Body of pancreas (tissue), 4 donors: ENCODE measurements around the gene WIPF2.

Source experiments
- CTCF ChIP-seq, 7 experiments: fragments of 450-650 bp in 4 of 7; fragments of 200-600 bp in 3 of 7; sonication (generic) in 3 of 7; IDR thresholded peaks; one replicate each; pipeline ENCODE4 v1.5.1; 2016 to 2019; ENCODE audit warnings: antibody characterized with exemption in 7 of 7
- POLR2A ChIP-seq, 3 donors: fragments of 450-650 bp; IDR thresholded peaks; one replicate each; pipeline ENCODE4 v1.6.1; 2016; ENCODE audit warnings: antibody characterized with exemption in 3 of 3, mild to moderate bottlenecking in 2 of 3

GRCh38 chr17:40218740-40219593 is at the start of gene WIPF2:
- peak in 2 of 3 donors; percentile 62 to 77 for TF ChIP-seq POLR2A (IDR thresholded peaks at IDR 0.05)
- peak; percentile 59 to 98 (median 84) for TF ChIP-seq CTCF (IDR thresholded peaks at IDR 0.05)
